LNCAP (cell line): ENCODE measurements around the gene TP53I13.

Source experiments
- CTCF ChIP-seq: fragments of 450-650 bp; IDR thresholded peaks from 2 replicates; pipeline ENCODE4 v1.5.1; 2017; ENCODE audit warnings: mild to moderate bottlenecking

Gene TP53I13

GRCh38 chr17:29608986-29609385 is 40.5 kb downstream of the TP53I13 start:
- TF ChIP-seq CTCF: no peak

- TF ChIP-seq CTCF: no peak
Observed at GRCh38 chr17:29610395-29610794, 41.9 kb downstream of the TP53I13 start.

GRCh38 chr17:29611351-29612093 is 43.0 kb downstream of the TP53I13 start:
- no peak for TF ChIP-seq CTCF

GRCh38 chr17:29612094-29612403 is 43.5 kb downstream of the TP53I13 start:
- TF ChIP-seq CTCF: no peak

GRCh38 chr17:29612404-29613280 is 44.1 kb downstream of the TP53I13 start:
- no peak for TF ChIP-seq CTCF

- no peak for TF ChIP-seq CTCF
Observed at GRCh38 chr17:29613352-29613837, 44.9 kb downstream of the TP53I13 start.

GRCh38 chr17:29613856-29614255 is 45.4 kb downstream of the TP53I13 start:
- TF ChIP-seq CTCF: no peak
